GDM1 (cell line): ENCODE data around the gene WIPI1.
"Not testable (repeated sequence)": the region's sequence is repeated elsewhere in the genome, so short reads cannot be mapped to it uniquely, and the experiment has no call there.

Experiments used
- DNase-seq: peaks from one replicate; lab custom pipeline; 2025; lab: John Stamatoyannopoulos, UW

WIPI1 gene

DNA sequence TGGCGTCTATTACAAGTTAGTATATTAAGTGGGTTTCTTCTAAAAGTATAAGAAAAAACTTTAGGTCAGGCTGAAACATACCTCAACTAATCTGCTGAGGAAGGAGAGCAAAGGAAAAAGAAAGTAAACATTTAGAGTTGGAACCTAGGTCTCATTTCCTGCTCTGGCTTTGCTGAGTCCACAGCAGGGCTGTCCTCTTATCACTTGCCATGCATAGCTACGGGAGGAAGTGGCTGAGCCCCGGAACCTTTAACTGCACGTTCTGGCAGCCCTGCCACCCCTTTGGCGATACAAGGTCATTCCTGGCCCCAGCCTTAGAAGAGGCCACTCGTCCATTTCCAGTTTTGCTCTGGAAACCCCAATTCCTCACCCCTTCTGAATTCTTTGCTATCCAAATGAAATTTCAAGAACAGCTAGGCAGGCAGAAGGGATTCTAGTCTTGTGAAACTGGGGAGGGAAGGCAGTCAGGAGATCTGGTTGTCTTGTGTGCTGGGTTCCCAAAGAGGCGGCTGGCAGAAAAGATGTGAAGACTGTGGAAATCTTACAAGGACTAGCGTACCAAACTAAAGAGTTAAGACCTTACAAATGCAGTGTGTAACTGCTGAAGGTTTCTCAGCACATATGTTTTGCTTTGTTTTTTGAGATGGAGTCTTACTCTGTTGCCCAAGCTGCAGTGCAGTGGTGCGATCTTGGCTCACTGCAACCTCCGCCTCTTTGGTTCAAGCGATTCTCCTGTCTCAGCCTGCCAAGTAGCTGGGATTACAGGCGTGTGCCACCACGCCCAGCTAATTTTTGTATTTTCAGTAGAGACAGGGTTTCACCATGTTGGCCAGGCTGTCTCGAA is 19.1 kb downstream of the WIPI1 start:
- DNase-seq = peak; percentile 54

GRCh38 chr17:68435876-68436842 is 21.1 kb downstream of the WIPI1 start:
- peak; percentile 72 for DNase-seq

- no peak for DNase-seq
Measured at GRCh38 chr17:68435361-68435760, 21.9 kb downstream of the WIPI1 start.

GRCh38 chr17:68433911-68434508 is 23.3 kb downstream of the WIPI1 start:
- no peak for DNase-seq

- no peak for DNase-seq
Measured at GRCh38 chr17:68433211-68433610, 24.1 kb downstream of the WIPI1 start.

DNA sequence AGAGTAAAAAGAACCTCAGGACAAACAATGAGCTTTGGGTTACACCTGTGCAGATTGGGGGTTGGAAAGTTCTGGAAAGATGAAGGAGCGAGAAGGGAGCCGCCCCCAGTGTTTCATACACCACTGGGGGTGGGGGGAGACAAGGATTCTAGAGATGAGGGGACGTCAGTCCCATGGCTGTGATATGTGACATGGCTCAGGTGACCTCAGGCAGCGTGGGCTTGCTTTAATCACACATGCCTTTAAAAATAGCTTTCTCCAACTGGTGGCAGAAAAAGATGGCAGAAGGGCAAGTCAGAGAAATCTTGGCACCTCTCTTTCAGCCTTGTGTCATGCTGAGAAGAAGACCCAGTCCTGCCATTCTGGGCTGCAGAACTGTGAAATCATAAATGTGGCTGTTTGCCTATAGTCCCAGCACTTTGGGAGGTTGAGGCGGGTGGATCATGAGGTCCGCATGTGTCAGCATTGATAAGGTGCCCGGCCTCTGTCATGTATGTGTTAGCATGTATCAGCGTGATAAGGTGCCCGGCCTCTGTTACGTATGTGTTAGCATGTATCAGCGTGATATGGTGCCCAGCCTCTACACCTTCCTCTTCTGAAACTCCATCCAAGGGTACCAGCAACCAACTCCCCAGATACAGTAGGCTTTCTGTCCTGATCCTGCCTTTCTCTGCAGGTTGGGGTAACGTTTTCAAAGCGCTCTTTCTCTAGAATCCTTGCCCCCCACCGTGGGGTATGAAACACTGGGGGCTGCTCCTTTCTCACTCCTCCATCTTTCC is 25.0 kb downstream of the WIPI1 start:
- no peak for DNase-seq

GRCh38 chr17:68431661-68432071 is 25.6 kb downstream of the WIPI1 start:
- DNase-seq = no peak

DNA sequence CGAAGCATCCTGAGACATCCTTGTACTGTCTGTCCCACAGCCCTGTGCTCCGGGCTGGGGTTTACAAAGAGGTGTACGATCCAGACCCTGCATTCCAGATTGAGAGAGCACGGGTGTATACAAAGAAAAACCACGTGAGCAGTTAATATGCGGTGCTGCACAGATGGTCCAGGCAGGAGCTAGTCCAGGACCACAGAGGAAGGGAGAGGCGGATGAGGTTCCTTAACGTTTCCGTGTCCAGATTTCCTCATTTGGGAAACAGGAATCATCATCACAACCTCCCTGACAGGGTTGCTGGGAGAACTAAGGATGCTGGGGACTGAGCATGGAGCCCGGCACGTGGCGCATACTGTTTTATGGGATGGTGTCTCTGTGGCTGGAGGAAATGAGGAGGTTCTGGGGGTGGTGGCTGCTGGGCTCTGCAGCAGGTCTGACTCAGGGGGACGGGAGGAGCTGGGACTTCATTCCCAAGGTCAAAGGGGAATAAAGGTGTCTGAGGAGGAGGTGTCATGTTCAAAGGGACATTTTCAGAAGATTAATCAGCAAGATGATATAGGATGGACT is 26.2 kb downstream of the WIPI1 start:
- no peak for DNase-seq

- no peak for DNase-seq
Measured at GRCh38 chr17:68429881-68430280, 27.4 kb downstream of the WIPI1 start.

- DNase-seq = no peak
Measured at GRCh38 chr17:68428498-68429172, 28.7 kb downstream of the WIPI1 start.

DNA sequence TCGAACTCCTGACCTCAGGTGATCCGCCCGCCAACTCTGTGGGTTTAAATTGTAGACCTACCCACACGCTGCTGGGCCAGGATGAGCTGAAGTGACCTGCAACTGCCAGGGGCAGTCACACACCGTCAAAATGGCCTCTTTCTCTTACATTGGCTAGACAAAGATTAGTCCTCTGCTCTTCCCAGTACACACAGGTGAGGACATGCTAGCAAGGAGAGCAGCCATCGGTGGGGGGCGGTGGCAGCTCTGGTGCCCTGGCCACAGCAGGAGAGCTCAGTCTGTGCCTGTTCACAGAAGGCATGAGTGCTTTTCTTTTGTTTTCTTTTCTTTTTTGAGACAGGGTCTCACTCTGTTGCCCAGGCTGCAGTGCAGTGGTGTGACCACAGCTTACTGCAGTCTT is 29.7 kb downstream of the WIPI1 start:
- DNase-seq = no peak

DNA sequence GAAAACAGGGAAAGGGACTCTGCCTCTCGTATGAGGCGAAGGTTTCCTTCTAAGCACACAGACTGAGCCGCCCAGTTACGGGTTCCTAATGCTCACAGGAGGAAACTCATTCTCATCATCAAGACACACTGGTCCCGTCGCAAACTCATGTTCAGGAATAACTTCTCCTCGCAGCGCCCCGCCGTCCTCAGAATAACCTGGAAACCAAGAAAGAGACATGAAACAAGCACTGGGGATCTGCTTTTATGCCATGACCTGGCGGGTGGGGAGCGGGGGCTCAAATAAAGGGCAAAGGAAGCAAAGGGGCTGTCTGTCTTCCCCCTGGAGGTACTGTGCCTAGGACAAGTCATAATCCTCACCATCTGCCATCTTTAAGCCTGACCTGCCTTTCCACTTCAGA is 31.3 kb downstream of the WIPI1 start:
- no peak for DNase-seq

DNA sequence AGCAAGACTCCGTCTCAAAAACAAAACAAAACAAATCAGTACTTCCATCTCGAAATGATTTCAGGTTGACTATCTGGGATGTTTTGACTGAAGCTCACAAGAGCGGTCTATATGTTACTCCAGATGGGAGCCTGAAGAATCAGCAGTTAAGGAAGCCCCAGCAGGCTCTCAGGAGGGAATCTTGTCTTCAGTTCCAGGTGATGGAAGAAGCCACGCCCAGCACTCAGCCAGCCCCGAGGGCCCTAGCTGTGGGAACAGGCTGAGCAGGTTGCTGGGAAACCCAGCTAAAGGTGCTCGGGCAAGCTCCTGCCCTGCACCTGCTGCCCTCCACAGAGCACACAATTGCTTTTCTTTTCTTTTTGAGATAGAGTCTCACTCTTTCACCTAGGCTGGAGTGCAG is 32.4 kb downstream of the WIPI1 start:
- no peak for DNase-seq

DNA sequence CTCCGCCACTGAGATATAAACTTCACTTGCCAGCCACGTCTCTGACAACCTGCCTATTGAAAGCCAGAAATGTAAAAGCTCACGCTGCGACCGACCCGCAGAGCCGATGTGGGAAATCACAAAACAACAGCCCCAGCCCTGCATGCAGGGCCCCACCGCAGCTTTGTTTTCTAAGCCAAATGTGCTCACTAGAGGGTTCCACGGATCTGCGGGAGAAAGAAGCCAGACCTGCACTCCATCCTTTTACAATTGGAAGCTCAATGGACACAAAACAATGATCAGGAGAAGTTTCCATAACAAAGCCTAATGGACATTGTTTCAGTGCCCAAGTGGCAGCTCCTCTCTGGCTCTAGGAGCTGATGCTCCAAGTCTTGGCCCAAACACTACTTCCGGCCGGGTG is 33.1 kb downstream of the WIPI1 start:
- DNase-seq = no peak

- no peak for DNase-seq
Measured at GRCh38 chr17:68423251-68423650, 34.0 kb downstream of the WIPI1 start.

- no peak for DNase-seq
Measured at GRCh38 chr17:68422821-68423220, 34.5 kb downstream of the WIPI1 start.

DNA sequence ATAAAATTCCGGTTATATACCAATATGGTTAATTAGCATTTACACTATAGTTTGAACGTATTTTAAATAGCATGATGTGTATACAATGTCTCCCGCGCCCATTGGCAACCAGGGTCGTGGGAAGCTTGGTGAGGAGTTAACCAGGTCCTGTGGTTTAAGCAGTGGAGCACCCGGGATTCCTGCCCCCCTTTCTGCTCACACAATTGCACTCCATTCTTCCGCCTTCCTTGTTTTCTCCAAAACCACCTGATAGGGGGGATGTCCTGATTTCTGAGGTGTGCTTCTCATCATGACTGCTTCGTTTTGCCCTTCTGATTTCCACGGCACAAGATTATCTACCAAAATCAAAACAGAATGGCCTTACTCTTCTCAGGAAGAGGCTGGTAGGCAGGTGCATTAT is 35.8 kb downstream of the WIPI1 start:
- DNase-seq = no peak

DNA sequence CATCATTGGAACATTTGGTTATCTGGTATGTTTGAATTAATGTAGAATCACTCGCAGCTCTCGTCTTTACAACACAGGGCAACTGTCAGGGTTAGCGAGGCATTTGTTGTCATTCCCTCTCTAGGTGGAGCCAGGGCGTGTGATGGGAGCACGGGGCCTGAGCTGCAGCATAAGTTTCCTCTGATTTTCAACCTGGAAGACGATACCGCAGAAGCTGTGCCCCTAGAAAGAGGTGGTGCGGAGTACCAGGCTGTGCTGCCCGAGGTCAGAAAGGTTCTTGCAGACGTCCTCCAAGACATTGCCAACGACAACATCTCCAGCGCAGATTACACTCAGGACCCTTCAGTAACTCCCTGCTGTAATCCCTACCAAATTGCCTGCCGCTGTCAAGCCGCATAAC is 37.2 kb downstream of the WIPI1 start:
- no peak for DNase-seq

- DNase-seq = no peak
Measured at GRCh38 chr17:68418876-68419275, 38.4 kb downstream of the WIPI1 start.

- no peak for DNase-seq
Measured at GRCh38 chr17:68417317-68417716, 40.0 kb downstream of the WIPI1 start.

- not testable (repeated sequence) for DNase-seq
Measured at GRCh38 chr17:68414901-68415300, 42.4 kb downstream of the WIPI1 start.
